ENCODE measurements around the gene MTG2. TPM values are rescaled to one million over a fixed set of nuclear protein-coding genes. Genes with fewer than 3 reads are reported as not detected.

Gene MTG2
- total RNA-seq, 3 donors from 2014 or later, result 38.3 to 57.6 (median 49.8) TPM

GRCh38 chr20:62151225-62151624 is 31.6 kb upstream of the MTG2 start:
- Mint-ChIP-seq H3K4me3 (no peak overlapping the region), H3K36me3 (ENCODE audit: insufficient read depth) (peaks cover 32% of the 10 kb centered on the region)

DNA sequence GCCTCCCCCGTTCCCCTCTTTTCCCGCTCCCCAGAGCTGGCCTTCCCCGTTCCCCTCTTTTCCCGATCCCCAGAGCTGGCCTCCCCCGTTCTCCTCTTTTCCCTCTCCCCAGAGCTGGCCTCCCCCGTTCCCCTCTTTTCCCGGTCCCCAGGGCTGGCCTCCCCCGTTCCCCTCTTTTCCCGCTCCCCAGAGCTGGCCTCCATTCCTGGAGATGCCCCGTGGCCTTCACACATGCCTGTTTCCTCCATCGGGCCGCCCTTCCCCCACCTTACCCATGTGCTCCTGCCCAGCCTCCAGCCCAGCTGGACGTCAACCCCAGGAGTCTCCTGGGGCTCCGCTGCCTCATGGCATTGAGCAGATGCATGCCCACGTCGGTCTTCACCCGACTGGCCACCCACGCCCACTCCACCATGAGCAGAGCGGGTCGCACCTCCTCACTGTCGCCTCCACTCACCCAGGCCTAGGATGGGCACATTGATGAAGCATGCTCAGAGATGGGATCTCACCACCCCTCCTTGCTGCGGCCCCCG is 30.9 kb upstream of the MTG2 start:
- H3K9me3 Mint-ChIP-seq, result peaks cover 11% of the 10 kb centered on the region
- H3K36me3 Mint-ChIP-seq (ENCODE audit: insufficient read depth), result peaks cover 32% of the 10 kb centered on the region

More at GRCh38 chr20:62151225-62151624, 31.6 kb upstream of the MTG2 start:
- DNase-seq (no peak), ATAC-seq (no peak)
- H3K27me3 Mint-ChIP-seq (ENCODE audit: low read depth), result no peaks in the 10 kb centered on the region
- peaks cover 18% of the 10 kb centered on the region for H3K4me1 Mint-ChIP-seq (ENCODE audit: low read depth)
- peaks cover 11% of the 10 kb centered on the region for H3K9me3 Mint-ChIP-seq

GRCh38 chr20:62155428-62156253 is 27.2 kb upstream of the MTG2 start:
- ATAC-seq (no peak), DNase-seq (no peak)
- H3K9me3 Mint-ChIP-seq, result peaks cover 11% of the 10 kb centered on the region
- H3K4me1 Mint-ChIP-seq (ENCODE audit: low read depth), result peaks cover 17% of the 10 kb centered on the region
- no peaks in the 10 kb centered on the region for H3K27me3 Mint-ChIP-seq (ENCODE audit: low read depth)
- H3K36me3 Mint-ChIP-seq (ENCODE audit: insufficient read depth), result peaks cover 34% of the 10 kb centered on the region
- H3K4me3 Mint-ChIP-seq, result no peak overlapping the region

More for the DNA sequence above, 30.9 kb upstream of the MTG2 start:
- H3K4me1 Mint-ChIP-seq (ENCODE audit: low read depth), result peaks cover 18% of the 10 kb centered on the region
- DNase-seq (no peak), ATAC-seq (no peak)
- H3K4me3 Mint-ChIP-seq, result no peak overlapping the region
- no peaks in the 10 kb centered on the region for H3K27me3 Mint-ChIP-seq (ENCODE audit: low read depth)

DNA sequence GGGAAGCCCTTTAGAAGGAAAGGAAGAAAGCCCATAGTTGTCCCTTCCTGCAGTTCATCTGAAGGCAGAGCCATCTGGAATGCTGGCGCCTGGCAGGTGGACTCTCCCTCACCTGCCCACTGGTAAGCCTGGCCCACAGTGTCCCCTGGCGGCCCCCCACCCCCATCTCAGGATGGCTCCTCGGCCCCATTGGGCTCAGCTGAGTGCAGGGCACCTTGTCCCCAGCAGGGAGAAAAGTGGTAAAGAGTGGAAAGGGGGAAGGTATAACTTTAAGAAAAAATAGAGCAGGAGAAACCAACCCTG is 26.6 kb upstream of the MTG2 start:
- Mint-ChIP-seq H3K36me3 (ENCODE audit: insufficient read depth) (peaks cover 36% of the 10 kb centered on the region), H3K4me3 (no peak overlapping the region), H3K4me1 (ENCODE audit: low read depth) (peaks cover 17% of the 10 kb centered on the region), H3K9me3 (peaks cover 11% of the 10 kb centered on the region), H3K27me3 (ENCODE audit: low read depth) (no peaks in the 10 kb centered on the region)
- no peak for ATAC-seq
- no peak for DNase-seq

DNA sequence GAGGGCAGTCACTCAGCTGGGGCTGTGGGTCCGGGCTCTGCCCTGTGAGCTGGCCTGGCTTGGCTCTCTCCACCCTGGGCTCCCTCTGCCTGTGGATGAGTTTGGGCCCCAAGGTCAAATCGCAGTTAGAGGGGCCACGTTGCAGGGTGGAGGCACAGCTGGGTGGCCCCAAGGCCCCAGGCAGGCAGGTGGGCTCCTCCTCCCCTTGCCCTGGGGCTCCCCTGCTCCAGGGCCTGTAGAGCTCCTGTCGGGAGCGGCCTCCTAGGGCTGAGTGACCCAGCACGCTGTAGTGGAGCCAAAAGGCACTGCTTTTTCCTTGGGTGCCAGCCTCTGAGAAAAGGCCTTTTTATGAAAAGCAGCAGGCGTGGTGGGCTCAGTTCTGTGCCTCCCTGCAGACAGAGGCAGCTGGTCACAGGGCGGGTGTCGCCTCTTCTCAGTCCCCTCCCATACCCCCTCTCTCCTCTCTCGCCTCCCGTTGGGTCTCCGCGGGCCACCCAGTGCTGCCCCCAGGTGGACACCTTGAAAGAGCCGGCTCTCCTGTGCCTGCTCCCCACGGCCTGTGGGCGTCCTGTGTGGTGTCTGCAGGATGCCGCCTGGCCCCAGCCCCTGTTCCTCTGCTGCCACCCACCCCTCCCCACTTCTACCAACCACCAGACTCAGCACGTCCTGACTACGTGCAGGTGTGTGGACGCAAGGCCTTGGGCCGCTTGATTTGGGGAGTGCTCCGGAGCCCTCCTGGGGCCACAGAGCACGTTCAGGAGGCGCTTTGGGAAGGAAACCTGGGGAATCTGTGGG is 26.0 kb upstream of the MTG2 start:
- peaks cover 11% of the 10 kb centered on the region for H3K9me3 Mint-ChIP-seq
- no peak overlapping the region for H3K4me3 Mint-ChIP-seq
- H3K36me3 Mint-ChIP-seq (ENCODE audit: insufficient read depth), result peaks cover 36% of the 10 kb centered on the region
- DNase-seq (peak; percentile 73), ATAC-seq (peak; percentile 81 to 90)
- H3K4me1 Mint-ChIP-seq (ENCODE audit: low read depth), result peaks cover 17% of the 10 kb centered on the region
- no peaks in the 10 kb centered on the region for H3K27me3 Mint-ChIP-seq (ENCODE audit: low read depth)

- Mint-ChIP-seq H3K4me1 (ENCODE audit: low read depth) (peaks cover 15% of the 10 kb centered on the region), H3K9me3 (peaks cover 11% of the 10 kb centered on the region), H3K36me3 (ENCODE audit: insufficient read depth) (peaks cover 32% of the 10 kb centered on the region), H3K4me3 (no peak overlapping the region), H3K27me3 (ENCODE audit: low read depth) (no peaks in the 10 kb centered on the region)
- DNase-seq (no peak), ATAC-seq (no peak)
These were observed 25.3 kb upstream of the MTG2 start for GRCh38 chr20:62157387-62158087.

- no peaks in the 10 kb centered on the region for H3K27me3 Mint-ChIP-seq (ENCODE audit: low read depth)
- peaks cover 7% of the 10 kb centered on the region for H3K9me3 Mint-ChIP-seq
- peaks cover 27% of the 10 kb centered on the region for H3K36me3 Mint-ChIP-seq (ENCODE audit: insufficient read depth)
- peaks cover 15% of the 10 kb centered on the region for H3K4me1 Mint-ChIP-seq (ENCODE audit: low read depth)
- no peak for ATAC-seq
- no peak for DNase-seq
- H3K4me3 Mint-ChIP-seq, result no peak overlapping the region
These were observed 24.8 kb upstream of the MTG2 start for GRCh38 chr20:62158088-62158400.

DNA sequence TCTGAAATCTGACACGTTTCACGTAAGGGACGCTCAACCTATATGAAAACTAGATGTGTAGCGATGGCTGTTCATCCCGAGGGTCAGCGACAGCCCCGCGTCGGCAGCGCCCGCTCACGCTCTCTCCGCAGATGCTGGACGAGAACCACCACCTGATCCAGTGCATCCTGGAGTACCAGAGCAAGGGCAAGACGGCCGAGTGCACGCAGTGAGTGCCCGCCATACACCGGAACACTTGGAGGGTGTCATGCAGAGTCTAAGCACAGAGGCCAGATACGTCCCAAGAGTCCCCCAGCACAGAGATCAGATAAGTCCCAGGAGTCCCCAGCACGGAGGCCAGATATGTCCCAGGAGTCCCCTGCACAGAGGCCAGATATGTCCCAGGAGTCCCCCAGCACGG is 24.3 kb upstream of the MTG2 start:
- Mint-ChIP-seq H3K4me3 (no peak overlapping the region), H3K36me3 (ENCODE audit: insufficient read depth) (peaks cover 24% of the 10 kb centered on the region), H3K9me3 (peaks cover 5% of the 10 kb centered on the region), H3K4me1 (ENCODE audit: low read depth) (peaks cover 15% of the 10 kb centered on the region), H3K27me3 (ENCODE audit: low read depth) (no peaks in the 10 kb centered on the region)
- ATAC-seq, result no peak
- DNase-seq, result no peak

- H3K9me3 Mint-ChIP-seq, result no peaks in the 10 kb centered on the region
- H3K4me3 Mint-ChIP-seq, result no peak overlapping the region
- ATAC-seq (no peak), DNase-seq (no peak)
- peaks cover 23% of the 10 kb centered on the region for H3K36me3 Mint-ChIP-seq (ENCODE audit: insufficient read depth)
- H3K27me3 Mint-ChIP-seq (ENCODE audit: low read depth), result no peaks in the 10 kb centered on the region
- peaks cover 11% of the 10 kb centered on the region for H3K4me1 Mint-ChIP-seq (ENCODE audit: low read depth)
These were observed 23.8 kb upstream of the MTG2 start for GRCh38 chr20:62159052-62159451.

DNA sequence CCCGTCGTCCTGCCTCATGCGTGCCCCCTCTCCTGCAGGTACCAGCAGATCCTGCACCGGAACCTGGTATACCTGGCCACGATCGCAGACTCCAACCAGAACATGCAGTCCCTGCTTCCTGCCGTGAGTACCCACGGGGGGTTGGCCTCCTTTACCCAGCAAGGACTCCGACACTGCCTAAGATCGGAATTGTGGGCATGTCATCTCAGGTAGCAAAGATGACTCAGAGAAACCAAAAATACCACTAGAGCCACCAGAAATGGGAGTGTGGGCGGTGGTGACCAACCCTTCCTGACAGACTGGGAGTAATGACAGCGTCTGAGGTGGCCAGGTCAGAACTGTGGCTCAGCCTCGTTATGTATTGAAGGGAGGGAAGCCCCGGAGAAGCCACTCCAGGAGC is 23.0 kb upstream of the MTG2 start:
- H3K36me3 Mint-ChIP-seq (ENCODE audit: insufficient read depth), result peaks cover 20% of the 10 kb centered on the region
- H3K9me3 Mint-ChIP-seq, result no peaks in the 10 kb centered on the region
- peak; percentile 67 to 83 for ATAC-seq
- no peaks in the 10 kb centered on the region for H3K27me3 Mint-ChIP-seq (ENCODE audit: low read depth)
- no peak overlapping the region for H3K4me3 Mint-ChIP-seq
- DNase-seq, result peak; percentile 38
- peaks cover 11% of the 10 kb centered on the region for H3K4me1 Mint-ChIP-seq (ENCODE audit: low read depth)

DNA sequence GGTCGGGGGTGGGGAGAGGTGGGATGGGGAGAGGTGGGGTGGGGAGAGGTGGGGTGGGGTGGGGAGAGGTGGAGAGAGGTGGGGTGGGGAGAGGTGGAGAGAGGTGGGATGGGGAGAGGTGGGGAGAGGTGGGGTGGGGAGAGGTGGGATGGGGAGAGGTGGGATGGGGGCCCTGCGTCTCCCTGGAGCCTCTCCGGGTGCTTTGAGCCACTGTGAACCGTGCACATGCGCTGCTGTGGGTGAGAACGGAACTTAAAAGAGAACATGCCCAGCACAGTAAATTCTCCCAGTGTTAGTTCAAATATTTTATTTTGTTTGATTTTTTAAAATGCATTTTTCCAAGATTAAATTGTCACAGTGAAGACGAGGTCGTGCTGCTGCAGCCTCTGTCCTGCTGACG is 22.6 kb upstream of the MTG2 start:
- Mint-ChIP-seq H3K9me3 (no peaks in the 10 kb centered on the region), H3K4me1 (ENCODE audit: low read depth) (peaks cover 11% of the 10 kb centered on the region), H3K36me3 (ENCODE audit: insufficient read depth) (peaks cover 20% of the 10 kb centered on the region), H3K27me3 (ENCODE audit: low read depth) (no peaks in the 10 kb centered on the region), H3K4me3 (no peak overlapping the region)
- no peak for ATAC-seq
- no peak for DNase-seq

DNA sequence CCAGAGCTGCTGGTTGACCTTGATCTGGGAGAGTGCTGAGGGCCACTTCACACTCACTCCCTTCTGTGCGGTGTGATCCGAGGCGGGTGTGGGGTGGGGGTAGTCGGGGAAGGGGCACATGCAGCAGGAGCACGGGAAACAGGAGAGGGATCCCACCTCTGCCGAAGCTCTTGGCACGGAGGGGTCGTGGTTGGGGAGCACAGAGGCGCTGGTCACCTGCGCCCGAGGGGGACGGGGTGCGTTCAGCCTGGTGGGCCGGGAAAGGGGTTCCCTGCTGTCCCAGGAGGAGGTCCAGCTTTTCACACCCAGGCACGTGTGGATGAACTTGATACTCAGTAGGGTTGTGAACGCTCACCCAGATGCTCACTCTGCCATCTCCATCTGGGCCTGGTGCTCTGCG is 22.0 kb upstream of the MTG2 start:
- Mint-ChIP-seq H3K9me3 (no peaks in the 10 kb centered on the region), H3K4me3 (no peak overlapping the region), H3K36me3 (ENCODE audit: insufficient read depth) (peaks cover 18% of the 10 kb centered on the region), H3K4me1 (ENCODE audit: low read depth) (peaks cover 11% of the 10 kb centered on the region), H3K27me3 (ENCODE audit: low read depth) (no peaks in the 10 kb centered on the region)
- no peak for ATAC-seq
- no peak for DNase-seq

DNA sequence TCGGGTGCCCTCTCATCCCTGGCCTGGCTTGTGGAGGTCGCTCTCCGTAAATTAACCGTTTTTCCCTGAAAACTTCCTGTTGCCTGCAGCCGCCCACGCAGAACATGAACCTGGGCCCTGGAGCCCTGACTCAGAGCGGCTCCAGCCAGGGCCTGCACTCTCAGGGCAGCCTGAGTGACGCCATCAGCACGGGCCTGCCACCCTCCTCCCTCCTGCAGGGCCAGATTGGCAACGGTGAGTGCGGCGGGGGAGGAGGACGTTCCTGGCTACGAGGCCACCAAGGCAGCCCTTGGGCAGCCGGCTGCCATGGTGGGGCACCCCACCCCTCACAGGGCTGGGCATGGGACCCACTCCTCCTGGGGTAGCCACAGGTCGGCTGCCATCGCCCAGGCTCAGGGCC is 21.5 kb upstream of the MTG2 start:
- ATAC-seq, result no peak
- H3K9me3 Mint-ChIP-seq, result no peaks in the 10 kb centered on the region
- peaks cover 7% of the 10 kb centered on the region for H3K4me1 Mint-ChIP-seq (ENCODE audit: low read depth)

GRCh38 chr20:62162765-62163484 is 19.9 kb upstream of the MTG2 start:
- Mint-ChIP-seq H3K4me3 (no peak overlapping the region), H3K4me1 (ENCODE audit: low read depth) (peaks cover 7% of the 10 kb centered on the region), H3K9me3 (no peaks in the 10 kb centered on the region), H3K27me3 (ENCODE audit: low read depth) (no peaks in the 10 kb centered on the region), H3K36me3 (ENCODE audit: insufficient read depth) (peaks cover 17% of the 10 kb centered on the region)
- no peak for ATAC-seq
- no peak for DNase-seq

More for the DNA sequence above, 21.5 kb upstream of the MTG2 start:
- Mint-ChIP-seq H3K4me3 (no peak overlapping the region), H3K36me3 (ENCODE audit: insufficient read depth) (peaks cover 17% of the 10 kb centered on the region), H3K27me3 (ENCODE audit: low read depth) (no peaks in the 10 kb centered on the region)
- DNase-seq, result no peak
